Subcutaneous adipose tissue (tissue), 4 donors: ENCODE results near the gene CRYBA2. TPM values are rescaled to one million over a fixed set of nuclear protein-coding genes. Genes with fewer than 3 reads are reported as not detected.

Experiments used
- CTCF ChIP-seq: fragments of 450-650 bp; IDR thresholded peaks from one replicate; pipeline ENCODE4 v1.5.1; 2016; ENCODE audit warnings: low read depth, mild to moderate bottlenecking, control low read depth, antibody characterized with exemption, moderate library complexity
- total RNA-seq, 4 donors: library from RNA; depleted of rRNA; stranded (reverse); fragments of >200 nt; gene quantifications; one replicate each; pipeline ENCODE4 v1.1.0, GENCODE V29; 2016

The CRYBA2 gene
- total RNA-seq, 4 donors from 2014 or later = not detected

- TF ChIP-seq CTCF = no peak
Measured at GRCh38 chr2:219027511-219028055, 34.4 kb upstream of the CRYBA2 start.

- TF ChIP-seq CTCF = no peak
Measured at GRCh38 chr2:219026946-219027345, 33.7 kb upstream of the CRYBA2 start.

GRCh38 chr2:219025637-219026585 is 32.7 kb upstream of the CRYBA2 start:
- no peak for TF ChIP-seq CTCF

GRCh38 chr2:219024059-219024458 is 30.8 kb upstream of the CRYBA2 start:
- no peak for TF ChIP-seq CTCF

GRCh38 chr2:219023045-219023605 is 29.9 kb upstream of the CRYBA2 start:
- TF ChIP-seq CTCF = no peak

- no peak for TF ChIP-seq CTCF
Measured at GRCh38 chr2:219022616-219023015, 29.4 kb upstream of the CRYBA2 start.

- TF ChIP-seq CTCF = no peak
Measured at GRCh38 chr2:219022041-219022440, 28.8 kb upstream of the CRYBA2 start.
